Measurements from ENCODE around the gene SCAF11. TPM values are rescaled to one million over a fixed set of nuclear protein-coding genes. Genes with fewer than 3 reads are reported as not detected.

SCAF11 gene
- total RNA-seq, 4 donors from 2014 or later = 124 to 145 (median 137) TPM

DNA sequence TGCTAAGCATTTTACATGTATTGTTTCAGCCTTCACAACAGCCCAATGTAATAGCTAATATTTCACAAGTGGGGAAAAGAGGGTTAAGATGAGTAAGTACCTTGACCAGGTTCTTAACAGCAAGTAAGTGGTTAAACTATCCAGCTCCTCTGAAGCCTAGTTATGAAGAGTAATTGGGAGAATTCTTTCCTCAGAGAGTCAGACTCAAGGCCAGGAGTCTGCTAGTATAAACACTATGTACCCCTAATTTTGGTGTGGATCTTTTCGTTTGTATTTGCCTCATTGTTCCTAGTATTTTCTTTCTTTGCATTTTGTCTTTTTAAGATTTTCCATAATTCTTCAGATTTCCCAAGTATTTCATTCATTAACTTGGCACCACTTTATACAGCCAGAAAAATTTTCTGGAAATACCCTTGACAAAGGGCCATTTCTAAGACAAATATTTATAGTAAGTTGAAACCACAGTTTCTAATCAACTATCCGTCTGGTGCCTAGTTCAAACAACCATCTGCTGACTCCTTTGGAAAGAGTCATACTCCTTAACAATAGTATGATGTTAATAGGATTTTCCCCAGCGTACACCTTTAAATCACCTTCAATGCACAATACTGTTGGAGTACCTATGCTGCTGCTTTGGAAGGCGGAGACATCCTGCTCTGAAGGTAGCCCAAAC is 81.2 kb downstream of the SCAF11 start:
- Histone ChIP-seq H3K9me3 (no peaks in the 10 kb centered on the region), H3K27me3 (no peaks in the 10 kb centered on the region), H3K27ac (peak overlapping the region in 1 of 4 donors; percentile 29), H3K4me1 (peaks cover 0 to 37% (median 0%) of the 10 kb centered on the region in 3 donors), H3K36me3 (peaks cover 0 to 21% of the 10 kb centered on the region in 2 donors), H3K4me3 (no peak overlapping the region)
- TF ChIP-seq CTCF (IDR thresholded peaks at IDR 0.05) (no peak), EP300 (IDR thresholded peaks at IDR 0.05) (no peak)
- WGBS, 2 donors (ENCODE audit: low coverage in 1 of 2) = 16 to 17% methylated on average over 4 of the region's 4 CpGs
- no peak for ATAC-seq

DNA sequence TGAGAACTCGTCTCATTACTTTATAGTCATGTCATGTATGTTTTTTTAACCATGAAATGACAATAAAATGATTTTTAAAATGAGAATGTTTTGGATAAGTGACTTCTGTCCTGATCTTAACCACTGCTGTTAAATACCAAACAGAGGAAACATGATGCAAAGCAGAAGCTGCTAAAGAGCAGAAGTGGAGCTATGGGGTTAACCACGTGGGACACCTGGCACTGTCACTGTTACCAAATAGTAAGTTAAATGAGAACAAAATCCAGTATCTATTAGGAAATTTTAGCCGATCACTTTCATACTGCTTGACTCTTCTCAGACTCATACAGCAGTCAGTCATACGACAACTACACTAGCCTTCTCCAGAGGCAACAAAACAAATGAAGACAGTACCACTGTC is 82.4 kb downstream of the SCAF11 start:
- ATAC-seq = no peak
- H3K4me1 ChIP-seq = peaks cover 0 to 27% (median 0%) of the 10 kb centered on the region in 3 donors
- no peak overlapping the region for H3K4me3 ChIP-seq
- WGBS, 2 donors (ENCODE audit: low coverage in 1 of 2) = 57 to 60% methylated on average over 3 to 4 of the region's 4 CpGs
- TF ChIP-seq POLR2AphosphoS5 (IDR thresholded peaks at IDR 0.05) (no peak), CTCF (IDR thresholded peaks at IDR 0.05) (no peak), EP300 (IDR thresholded peaks at IDR 0.05) (no peak), POLR2A (IDR thresholded peaks at IDR 0.05) (no peak)
- peaks cover 0 to 22% of the 10 kb centered on the region in 2 donors for H3K36me3 ChIP-seq
- no peak overlapping the region for H3K27ac ChIP-seq
- no peaks in the 10 kb centered on the region for H3K9me3 ChIP-seq
- no peaks in the 10 kb centered on the region for H3K27me3 ChIP-seq

- ATAC-seq = no peak
- Histone ChIP-seq H3K4me3 (no peak overlapping the region), H3K36me3 (peaks cover 0 to 53% of the 10 kb centered on the region in 2 donors), H3K27me3 (no peaks in the 10 kb centered on the region), H3K27ac (no peak overlapping the region), H3K9me3 (no peaks in the 10 kb centered on the region), H3K4me1 (no peaks in the 10 kb centered on the region)
- 88 to 100% methylated on average over 1 of the region's 1 CpG for WGBS, 2 donors (ENCODE audit: low coverage in 1 of 2)
- TF ChIP-seq EP300 (IDR thresholded peaks at IDR 0.05) (no peak), CTCF (IDR thresholded peaks at IDR 0.05) (no peak), POLR2AphosphoS5 (IDR thresholded peaks at IDR 0.05) (no peak)
These were observed 92.3 kb downstream of the SCAF11 start for GRCh38 chr12:45898094-45898493.

- H3K4me1 ChIP-seq = no peaks in the 10 kb centered on the region
- H3K4me3 ChIP-seq = no peak overlapping the region
- WGBS, 2 donors (ENCODE audit: low coverage in 1 of 2) = 87 to 94% methylated on average over 4 of the region's 4 CpGs
- ATAC-seq = no peak
- no peak overlapping the region for H3K27ac ChIP-seq
- no peaks in the 10 kb centered on the region for H3K27me3 ChIP-seq
- TF ChIP-seq POLR2A (IDR thresholded peaks at IDR 0.05) = no peak
- no peak for TF ChIP-seq POLR2AphosphoS5 (IDR thresholded peaks at IDR 0.05)
- no peak for TF ChIP-seq CTCF (IDR thresholded peaks at IDR 0.05)
- TF ChIP-seq EP300 (IDR thresholded peaks at IDR 0.05) = no peak
- no peaks in the 10 kb centered on the region for H3K9me3 ChIP-seq
- peaks cover 0 to 68% of the 10 kb centered on the region in 2 donors for H3K36me3 ChIP-seq
These were observed 94.4 kb downstream of the SCAF11 start for GRCh38 chr12:45895961-45896360.

DNA sequence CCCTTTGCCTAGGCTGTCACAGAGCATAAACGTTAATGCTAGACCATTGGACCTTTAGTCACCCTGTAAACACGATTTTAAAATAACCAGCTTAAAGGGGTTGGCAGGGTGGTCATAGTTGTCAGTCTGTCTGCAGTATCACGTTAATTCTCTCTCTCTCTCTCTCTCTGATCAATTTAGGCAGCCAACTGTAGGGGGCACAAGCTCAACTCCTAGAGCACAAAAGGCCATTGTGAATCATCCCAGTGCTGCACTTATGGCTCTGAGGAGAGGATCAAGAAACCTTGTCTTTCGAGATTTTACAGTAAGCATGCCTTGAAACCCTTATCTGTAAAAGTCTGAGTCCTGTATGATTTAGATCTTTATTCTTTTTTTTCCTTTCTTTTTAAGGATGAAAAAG is 97.1 kb downstream of the SCAF11 start:
- no peak for ATAC-seq
- TF ChIP-seq POLR2AphosphoS5 (IDR thresholded peaks at IDR 0.05) (no peak), CTCF (IDR thresholded peaks at IDR 0.05) (peak in 1 of 4 experiments; percentile 13)
- Histone ChIP-seq H3K27ac (no peak overlapping the region), H3K4me1 (no peaks in the 10 kb centered on the region), H3K27me3 (no peaks in the 10 kb centered on the region), H3K36me3 (peaks cover 0 to 54% of the 10 kb centered on the region in 2 donors), H3K4me3 (no peak overlapping the region), H3K9me3 (no peaks in the 10 kb centered on the region)
- 39 to 41% methylated on average over 4 of the region's 4 CpGs for WGBS, 2 donors (ENCODE audit: low coverage in 1 of 2)
